K562 (cell line): Measurements from ENCODE around the gene ERCC6. TPM values are rescaled to one million over a fixed set of nuclear protein-coding genes. Genes with fewer than 3 reads are reported as not detected.

Experiments
- CAMTA2 ChIP-seq: fragments of 250-450 bp; sonication (Bioruptor Pico); conservative IDR thresholded peaks from 2 replicates; pipeline ENCODE4 v1.5.1; 2022
- CREM ChIP-seq: IDR thresholded peaks from 2 replicates; pipeline ENCODE4 v1.6.1; 2014; ENCODE audit warnings: antibody characterized with exemption, low read depth
- CTBP1 ChIP-seq: fragments of 450-650 bp; IDR thresholded peaks from 2 replicates; pipeline ENCODE4 v1.6.1; 2016; ENCODE audit warnings: borderline replicate concordance
- DIDO1 ChIP-seq: fragments of 450-650 bp; IDR thresholded peaks from 2 replicates; pipeline ENCODE4 v1.6.1; 2016; ENCODE audit warnings: low read depth, missing biosample characterization, missing genetic modification characterization
- ETV6 ChIP-seq, 3 experiments: fragments of 150-350 bp in 1 of 3; sonication (generic) in 1 of 3; formaldehyde crosslinking in 1 of 3; IDR thresholded peaks; 2 replicates each; pipeline versions ENCODE4 v1.6.1 to v1.8.0; 2014 to 2022; ENCODE audit warnings: borderline replicate concordance in 2 of 3, low read depth in 2 of 3, antibody characterized with exemption in 1 of 3, low read length in 1 of 3, mild to moderate bottlenecking in 1 of 3, missing genetic modification reagents in 1 of 3
- GABPB1 ChIP-seq: sonication (generic); formaldehyde crosslinking; IDR thresholded peaks from 2 replicates; pipeline ENCODE4 v1.8.0; 2022; ENCODE audit warnings: mild to moderate bottlenecking, missing genetic modification reagents
- HDAC1 ChIP-seq, 2 experiments: fragments of 450-650 bp; IDR thresholded peaks; 2 replicates each; pipeline ENCODE4 v1.6.1; 2016 to 2017; ENCODE audit warnings: inconsistent platforms in 1 of 2, mild to moderate bottlenecking in 1 of 2, moderate library complexity in 1 of 2
- HLTF ChIP-seq: fragments of 450-650 bp; IDR thresholded peaks from 2 replicates; pipeline ENCODE4 v1.6.1; 2016
- KAT8 ChIP-seq: fragments of 450-650 bp; IDR thresholded peaks from 2 replicates; pipeline ENCODE4 v1.6.1; 2016; ENCODE audit warnings: low read depth, mild to moderate bottlenecking
- KDM1A ChIP-seq, 2 experiments: fragments of 450-650 bp; IDR thresholded peaks; 2 replicates each; pipeline ENCODE4 v1.6.1; 2016; ENCODE audit warnings: mild to moderate bottlenecking in 2 of 2
- MCM5 ChIP-seq: fragments of 450-650 bp; IDR thresholded peaks from 2 replicates; pipeline ENCODE4 v1.6.1; 2016; ENCODE audit warnings: low read depth
- MITF ChIP-seq: IDR thresholded peaks from 2 replicates; pipeline ENCODE4 v1.6.1; 2014; ENCODE audit warnings: antibody characterized with exemption
- MTA2 ChIP-seq: fragments of 450-650 bp; IDR thresholded peaks from 2 replicates; pipeline ENCODE4 v1.6.1; 2016; ENCODE audit warnings: low read depth
- NEUROD1 ChIP-seq: fragments of 150-350 bp; IDR thresholded peaks from 2 replicates; pipeline ENCODE4 v1.6.1; 2014; ENCODE audit warnings: borderline replicate concordance, low read length, low read depth; ENCODE audit not compliant: partially characterized antibody
- NR1H2 ChIP-seq: sonication (generic); formaldehyde crosslinking; IDR thresholded peaks from 2 replicates; pipeline ENCODE4 v1.4.0; 2020; ENCODE audit warnings: mild to moderate bottlenecking, missing genetic modification reagents
- SMARCA4 ChIP-seq: fragments of 450-650 bp; IDR thresholded peaks from 2 replicates; pipeline ENCODE4 v1.6.1; 2016
- STAG1 ChIP-seq: sonication (generic); formaldehyde crosslinking; IDR thresholded peaks from 2 replicates; pipeline ENCODE4 v1.5.0; 2020; ENCODE audit warnings: missing genetic modification reagents, borderline replicate concordance
- TAF7 ChIP-seq: fragments of 450-650 bp; IDR thresholded peaks from 2 replicates; pipeline ENCODE4 v1.6.1; 2016; ENCODE audit warnings: missing genetic modification characterization, missing compliant biosample characterization
- TGIF2 ChIP-seq: sonication (generic); formaldehyde crosslinking; IDR thresholded peaks from 2 replicates; pipeline ENCODE4 v1.8.1; 2022; ENCODE audit warnings: mild to moderate bottlenecking, missing genetic modification reagents, moderate library complexity
- YY1 ChIP-seq, 3 experiments: IDR thresholded peaks; 2 replicates each; pipeline ENCODE4 v1.6.1; 2011; ENCODE audit warnings: low read length in 2 of 3, mild to moderate bottlenecking in 2 of 3, moderate library complexity in 2 of 3, borderline replicate concordance in 1 of 3, control low read depth in 1 of 3, low read depth in 1 of 3; ENCODE audit not compliant: insufficient read depth in 3 of 3, insufficient replicate concordance in 2 of 3, control insufficient read depth in 1 of 3, insufficient read length in 1 of 3; ENCODE audit errors: extremely low read depth in 1 of 3
- ZC3H11A ChIP-seq: IDR thresholded peaks from 2 replicates; pipeline ENCODE4 v1.6.1; 2012; ENCODE audit warnings: low read depth, low read length, improper control_type of control experiment
- ZFX ChIP-seq: sonication (generic); formaldehyde crosslinking; IDR thresholded peaks from 2 replicates; pipeline ENCODE4 v1.8.0; 2022; ENCODE audit warnings: mild to moderate bottlenecking, missing genetic modification reagents, moderate library complexity
- polyA plus RNA-seq, 8 experiments: library from polyadenylated mRNA; depleted of rRNA in 4 of 8; stranded (reverse) in 5 of 8; unstranded in 3 of 8; fragments of >200 nt; fragmentation: Nextera tagmentation in 2 of 8; fragmentation: Illumina TruSeq in 1 of 8; extraction: Ambion mirVana in 2 of 8; extraction: Trizol in 1 of 8; gene quantifications; 2 replicates each; pipeline versions ENCODE4 v1.2.1 to v1.2.3, GENCODE V29; 2011 to 2014; ENCODE audit warnings: inconsistent platforms in 1 of 8, missing spikeins in 1 of 8
- total RNA-seq, 7 experiments: library from RNA; depleted of rRNA in 6 of 7; stranded (reverse); fragments of >200 nt in 6 of 7; fragmentation: Illumina TruSeq in 2 of 7; extraction: Trizol in 2 of 7; gene quantifications; 2 replicates each; pipeline versions ENCODE4 v1.2.1 to v1.2.3, GENCODE V29; 2011 to 2021; ENCODE audit warnings: low replicate concordance in 1 of 7
- TF ChIP-seq, protein P1 (sequence below): fragments of 250-450 bp; sonication (Bioruptor Pico); IDR thresholded peaks from 2 replicates; pipeline ENCODE4 v1.8.0; 2021; ENCODE audit warnings: mild to moderate bottlenecking, moderate library complexity
- TF ChIP-seq, protein P2 (sequence below): fragments of 250-450 bp; sonication (Bioruptor Pico); IDR thresholded peaks from 2 replicates; pipeline ENCODE4 v1.4.0; 2020
- TF ChIP-seq, protein P3 (sequence below): fragments of 450-650 bp; IDR thresholded peaks from 2 replicates; pipeline ENCODE4 v1.6.1; 2016; ENCODE audit warnings: mild to moderate bottlenecking

ERCC6 gene
- total and polyA plus RNA-seq, 9 of the 15 experiments (the other 6 are each of a cell fraction or from before 2014, with no cell fraction given), result 7.8 to 17.7 (median 11.8) TPM

- TF ChIP-seq HDAC1 (IDR thresholded peaks at IDR 0.05) (0 out of 4 replicates have a peak, but pooled peaks of 1 of the 2 experiments have one; percentile 18), ETV6 (IDR thresholded peaks at IDR 0.05; ENCODE audit: borderline replicate concordance in 1 of 2, low read depth in 2 of 2, low read length in 1 of 2) (no peak), ETV6 (CRISPR knock-in tag; IDR thresholded peaks at IDR 0.05; ENCODE audit: borderline replicate concordance) (no peak), MCM5 (no peak), NR1H2 (no peak), KDM1A (IDR thresholded peaks at IDR 0.05) (peak in 1 of 2 experiments; percentile 62), YY1 (IDR thresholded peaks at IDR 0.05; ENCODE audit: borderline replicate concordance in 1 of 3, control insufficient read depth in 1 of 3, extremely low read depth in 1 of 3, insufficient read depth in 3 of 3, insufficient read length in 1 of 3, insufficient replicate concordance in 2 of 3, low read depth in 1 of 3, low read length in 2 of 3) (no peak), ZC3H11A (no peak), DIDO1 (0 out of 2 replicates have a peak, but pooled peaks have one; percentile 17), SMARCA4 (peak; percentile 35; the same call in 1 of the 2 replicates), MTA2 (peak; percentile 59; the same call in 1 of the 2 replicates), GABPB1 (CRISPR knock-in tag) (no peak), CTBP1 (no peak), CREM (no peak), KAT8 (no peak), HLTF (no peak), STAG1 (CRISPR knock-in tag) (no peak), NEUROD1 (no peak), TAF7 (tag) (no peak), ZFX (CRISPR knock-in tag) (no peak), TGIF2 (no peak), CAMTA2 (CRISPR knock-in tag) (no peak), MITF (no peak)
- TF ChIP-seq, protein P1, sequence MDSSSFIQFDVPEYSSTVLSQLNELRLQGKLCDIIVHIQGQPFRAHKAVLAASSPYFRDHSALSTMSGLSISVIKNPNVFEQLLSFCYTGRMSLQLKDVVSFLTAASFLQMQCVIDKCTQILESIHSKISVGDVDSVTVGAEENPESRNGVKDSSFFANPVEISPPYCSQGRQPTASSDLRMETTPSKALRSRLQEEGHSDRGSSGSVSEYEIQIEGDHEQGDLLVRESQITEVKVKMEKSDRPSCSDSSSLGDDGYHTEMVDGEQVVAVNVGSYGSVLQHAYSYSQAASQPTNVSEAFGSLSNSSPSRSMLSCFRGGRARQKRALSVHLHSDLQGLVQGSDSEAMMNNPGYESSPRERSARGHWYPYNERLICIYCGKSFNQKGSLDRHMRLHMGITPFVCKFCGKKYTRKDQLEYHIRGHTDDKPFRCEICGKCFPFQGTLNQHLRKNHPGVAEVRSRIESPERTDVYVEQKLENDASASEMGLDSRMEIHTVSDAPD, result no peak
- TF ChIP-seq, protein P2, sequence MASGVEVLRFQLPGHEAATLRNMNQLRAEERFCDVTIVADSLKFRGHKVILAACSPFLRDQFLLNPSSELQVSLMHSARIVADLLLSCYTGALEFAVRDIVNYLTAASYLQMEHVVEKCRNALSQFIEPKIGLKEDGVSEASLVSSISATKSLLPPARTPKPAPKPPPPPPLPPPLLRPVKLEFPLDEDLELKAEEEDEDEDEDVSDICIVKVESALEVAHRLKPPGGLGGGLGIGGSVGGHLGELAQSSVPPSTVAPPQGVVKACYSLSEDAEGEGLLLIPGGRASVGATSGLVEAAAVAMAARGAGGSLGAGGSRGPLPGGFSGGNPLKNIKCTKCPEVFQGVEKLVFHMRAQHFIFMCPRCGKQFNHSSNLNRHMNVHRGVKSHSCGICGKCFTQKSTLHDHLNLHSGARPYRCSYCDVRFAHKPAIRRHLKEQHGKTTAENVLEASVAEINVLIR, result no peak
- TF ChIP-seq, protein P3, sequence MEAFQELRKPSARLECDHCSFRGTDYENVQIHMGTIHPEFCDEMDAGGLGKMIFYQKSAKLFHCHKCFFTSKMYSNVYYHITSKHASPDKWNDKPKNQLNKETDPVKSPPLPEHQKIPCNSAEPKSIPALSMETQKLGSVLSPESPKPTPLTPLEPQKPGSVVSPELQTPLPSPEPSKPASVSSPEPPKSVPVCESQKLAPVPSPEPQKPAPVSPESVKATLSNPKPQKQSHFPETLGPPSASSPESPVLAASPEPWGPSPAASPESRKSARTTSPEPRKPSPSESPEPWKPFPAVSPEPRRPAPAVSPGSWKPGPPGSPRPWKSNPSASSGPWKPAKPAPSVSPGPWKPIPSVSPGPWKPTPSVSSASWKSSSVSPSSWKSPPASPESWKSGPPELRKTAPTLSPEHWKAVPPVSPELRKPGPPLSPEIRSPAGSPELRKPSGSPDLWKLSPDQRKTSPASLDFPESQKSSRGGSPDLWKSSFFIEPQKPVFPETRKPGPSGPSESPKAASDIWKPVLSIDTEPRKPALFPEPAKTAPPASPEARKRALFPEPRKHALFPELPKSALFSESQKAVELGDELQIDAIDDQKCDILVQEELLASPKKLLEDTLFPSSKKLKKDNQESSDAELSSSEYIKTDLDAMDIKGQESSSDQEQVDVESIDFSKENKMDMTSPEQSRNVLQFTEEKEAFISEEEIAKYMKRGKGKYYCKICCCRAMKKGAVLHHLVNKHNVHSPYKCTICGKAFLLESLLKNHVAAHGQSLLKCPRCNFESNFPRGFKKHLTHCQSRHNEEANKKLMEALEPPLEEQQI, result peak; percentile 60
Observed at GRCh38 chr10:49542353-49542752, 3.4 kb upstream of the ERCC6 start (continued).
